ENCODE data around the gene CRYL1. TPM values are rescaled to one million over a fixed set of nuclear protein-coding genes. Genes with fewer than 3 reads are reported as not detected.

The CRYL1 gene
- total RNA-seq, 1 experiment from 2014 or later, result 6.7 TPM

DNA sequence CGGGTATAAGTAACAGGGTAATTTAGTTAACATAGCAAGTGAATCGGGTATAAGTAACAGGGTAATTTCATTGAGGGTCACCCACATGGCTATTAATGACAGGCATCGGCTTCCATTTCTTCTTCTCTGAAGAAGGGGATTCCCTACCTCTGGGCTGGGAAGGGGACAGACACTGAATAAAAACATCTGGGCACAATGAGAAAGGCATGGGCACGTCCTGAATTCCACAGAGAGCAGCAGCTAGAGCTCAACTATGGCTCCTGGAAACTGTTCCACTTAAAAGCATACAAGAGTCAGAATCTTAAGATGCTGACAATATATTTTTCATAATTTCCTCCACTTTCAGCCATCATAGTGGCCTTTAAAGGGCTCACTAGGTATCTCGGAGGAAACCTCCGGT is 51.8 kb downstream of the CRYL1 start:
- ChIA-PET POLR2A (no interaction called here), CTCF (no interaction called here)
- no peaks in the 10 kb centered on the region for H3K4me1 Mint-ChIP-seq (ENCODE audit: low read depth, unreplicated experiment)
- Histone ChIP-seq H3K4me1 (no peaks in the 10 kb centered on the region), H3K36me3 (ENCODE audit: control insufficient read depth, insufficient read depth, low read length) (no peaks in the 10 kb centered on the region), H3K4me3 (ENCODE audit: low read depth, low read length) (no peak overlapping the region), H3K9me3 (no peaks in the 10 kb centered on the region), H3K27me3 (replicated peaks; ENCODE audit: control insufficient read depth, insufficient read depth, low read length) (no peaks in the 10 kb centered on the region)
- H3K9me3 Mint-ChIP-seq (ENCODE audit: unreplicated experiment), result no peaks in the 10 kb centered on the region
- no peaks in the 10 kb centered on the region for H3K27me3 Mint-ChIP-seq (ENCODE audit: insufficient read depth, unreplicated experiment)
- no peaks in the 10 kb centered on the region for H3K36me3 Mint-ChIP-seq (ENCODE audit: insufficient read depth, unreplicated experiment)
- TF ChIP-seq, protein P1, sequence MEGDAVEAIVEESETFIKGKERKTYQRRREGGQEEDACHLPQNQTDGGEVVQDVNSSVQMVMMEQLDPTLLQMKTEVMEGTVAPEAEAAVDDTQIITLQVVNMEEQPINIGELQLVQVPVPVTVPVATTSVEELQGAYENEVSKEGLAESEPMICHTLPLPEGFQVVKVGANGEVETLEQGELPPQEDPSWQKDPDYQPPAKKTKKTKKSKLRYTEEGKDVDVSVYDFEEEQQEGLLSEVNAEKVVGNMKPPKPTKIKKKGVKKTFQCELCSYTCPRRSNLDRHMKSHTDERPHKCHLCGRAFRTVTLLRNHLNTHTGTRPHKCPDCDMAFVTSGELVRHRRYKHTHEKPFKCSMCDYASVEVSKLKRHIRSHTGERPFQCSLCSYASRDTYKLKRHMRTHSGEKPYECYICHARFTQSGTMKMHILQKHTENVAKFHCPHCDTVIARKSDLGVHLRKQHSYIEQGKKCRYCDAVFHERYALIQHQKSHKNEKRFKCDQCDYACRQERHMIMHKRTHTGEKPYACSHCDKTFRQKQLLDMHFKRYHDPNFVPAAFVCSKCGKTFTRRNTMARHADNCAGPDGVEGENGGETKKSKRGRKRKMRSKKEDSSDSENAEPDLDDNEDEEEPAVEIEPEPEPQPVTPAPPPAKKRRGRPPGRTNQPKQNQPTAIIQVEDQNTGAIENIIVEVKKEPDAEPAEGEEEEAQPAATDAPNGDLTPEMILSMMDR (IDR thresholded peaks at IDR 0.05; ENCODE audit: insufficient read depth in 1 of 2, low read depth in 1 of 2, low read length in 1 of 2, severe bottlenecking in 1 of 2, unreplicated experiment in 1 of 2), result no peak
- DNase-seq, result no peak
- no peak overlapping the region for H3K4me3 Mint-ChIP-seq (ENCODE audit: unreplicated experiment)
- intact Hi-C loops (cut with micrococcal nuclease; ENCODE audit: unreplicated experiment), result no loop called here
- H3K27ac Mint-ChIP-seq (ENCODE audit: unreplicated experiment), result no peak overlapping the region
- no TSS peak for BruUV-seq (replicated peaks)

GRCh38 chr13:20473139-20473538 is 52.5 kb downstream of the CRYL1 start:
- no peak overlapping the region for H3K4me3 Mint-ChIP-seq (ENCODE audit: unreplicated experiment)
- Histone ChIP-seq H3K36me3 (ENCODE audit: control insufficient read depth, insufficient read depth, low read length) (no peaks in the 10 kb centered on the region), H3K4me3 (ENCODE audit: low read depth, low read length) (no peak overlapping the region), H3K9me3 (no peaks in the 10 kb centered on the region), H3K4me1 (no peaks in the 10 kb centered on the region), H3K27me3 (replicated peaks; ENCODE audit: control insufficient read depth, insufficient read depth, low read length) (no peaks in the 10 kb centered on the region)
- H3K4me1 Mint-ChIP-seq (ENCODE audit: low read depth, unreplicated experiment), result no peaks in the 10 kb centered on the region
- H3K27me3 Mint-ChIP-seq (ENCODE audit: insufficient read depth, unreplicated experiment), result no peaks in the 10 kb centered on the region
- H3K36me3 Mint-ChIP-seq (ENCODE audit: insufficient read depth, unreplicated experiment), result no peaks in the 10 kb centered on the region
- no peaks in the 10 kb centered on the region for H3K9me3 Mint-ChIP-seq (ENCODE audit: unreplicated experiment)
- intact Hi-C loops (cut with micrococcal nuclease; ENCODE audit: unreplicated experiment), result no loop called here
- no TSS peak for BruUV-seq (replicated peaks)
- POLR2A ChIA-PET, result no interaction called here
- CTCF ChIA-PET, result interaction anchor here (0.8 kb wide), 1 partner anchor 19 kb away, joined by 3 read pairs; no protein-coding TSS in a partner anchor
- TF ChIP-seq, protein P1 (IDR thresholded peaks at IDR 0.05; ENCODE audit: insufficient read depth in 1 of 2, low read depth in 1 of 2, low read length in 1 of 2, severe bottlenecking in 1 of 2, unreplicated experiment in 1 of 2), result no peak
- no peak overlapping the region for H3K27ac Mint-ChIP-seq (ENCODE audit: unreplicated experiment)
- DNase-seq, result no peak

DNA sequence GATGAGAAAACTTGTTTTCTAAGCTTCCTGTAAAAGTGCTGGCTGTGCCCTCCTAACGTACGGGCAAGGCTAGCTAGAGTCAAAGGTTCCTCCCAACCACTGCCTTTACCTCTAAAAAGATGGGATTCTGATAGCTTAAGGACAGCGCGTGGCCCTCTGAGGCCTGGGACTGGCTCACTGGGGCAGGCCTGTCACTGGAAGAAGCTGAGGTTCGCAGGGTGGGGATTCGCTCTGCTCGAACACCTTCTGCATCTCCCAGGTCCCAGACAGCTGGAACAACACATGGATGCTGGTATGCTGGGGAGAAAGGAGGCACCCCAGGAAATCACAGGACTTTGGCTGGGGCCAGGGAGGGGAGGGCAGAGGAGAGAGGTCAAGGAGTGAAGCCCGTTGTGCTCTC is 53.1 kb downstream of the CRYL1 start:
- no peaks in the 10 kb centered on the region for H3K36me3 ChIP-seq (ENCODE audit: control insufficient read depth, insufficient read depth, low read length)
- Mint-ChIP-seq H3K27me3 (ENCODE audit: insufficient read depth, unreplicated experiment) (no peaks in the 10 kb centered on the region), H3K27ac (ENCODE audit: unreplicated experiment) (no peak overlapping the region), H3K4me1 (ENCODE audit: low read depth, unreplicated experiment) (no peaks in the 10 kb centered on the region), H3K36me3 (ENCODE audit: insufficient read depth, unreplicated experiment) (no peaks in the 10 kb centered on the region), H3K9me3 (ENCODE audit: unreplicated experiment) (no peaks in the 10 kb centered on the region), H3K4me3 (ENCODE audit: unreplicated experiment) (no peak overlapping the region)
- no TSS peak for BruUV-seq (replicated peaks)
- no peaks in the 10 kb centered on the region for H3K9me3 ChIP-seq
- ChIA-PET POLR2A (no interaction called here), CTCF (no interaction called here)
- no peak for DNase-seq
- H3K27me3 ChIP-seq (replicated peaks; ENCODE audit: control insufficient read depth, insufficient read depth, low read length), result no peaks in the 10 kb centered on the region
- intact Hi-C loops (cut with micrococcal nuclease; ENCODE audit: unreplicated experiment), result no loop called here
- no peak overlapping the region for H3K4me3 ChIP-seq (ENCODE audit: low read depth, low read length)
- TF ChIP-seq, protein P1 (IDR thresholded peaks at IDR 0.05; ENCODE audit: insufficient read depth in 1 of 2, low read depth in 1 of 2, low read length in 1 of 2, severe bottlenecking in 1 of 2, unreplicated experiment in 1 of 2), result no peak
- H3K4me1 ChIP-seq, result no peaks in the 10 kb centered on the region

All from Caco-2 (cell line).